Trophoblast cell (in vitro differentiated cells and primary cell): ENCODE measurements around the gene NPHS1.

Experiments
- DNase-seq, 2 donors: peaks; one replicate each; pipeline ENCODE4 v3.0.0-alpha.2; 2016
- H2AFZ ChIP-seq: 2 replicates; pipeline ENCODE4 v1.6.1; 2013; ENCODE audit warnings: low read length, moderate library complexity, mild to moderate bottlenecking; ENCODE audit not compliant: insufficient read depth, poor library complexity
- H2AK5ac ChIP-seq: 2 replicates; pipeline ENCODE4 v1.6.1; 2013; ENCODE audit warnings: mild to moderate bottlenecking, low read length
- H2BK120ac ChIP-seq: 2 replicates; pipeline ENCODE4 v1.6.1; 2013; ENCODE audit warnings: low read length, mild to moderate bottlenecking, moderate library complexity; ENCODE audit not compliant: insufficient read depth, poor library complexity
- H2BK12ac ChIP-seq: 2 replicates; pipeline ENCODE4 v1.6.1; 2013; ENCODE audit warnings: mild to moderate bottlenecking, low read length, moderate library complexity
- H2BK5ac ChIP-seq: 2 replicates; pipeline ENCODE4 v1.6.1; 2013; ENCODE audit warnings: low read length, low read depth, moderate library complexity, mild to moderate bottlenecking; ENCODE audit not compliant: poor library complexity
- H3K14ac ChIP-seq: 2 replicates; pipeline ENCODE4 v1.6.1; 2013; ENCODE audit warnings: mild to moderate bottlenecking, low read length
- H3K18ac ChIP-seq: 2 replicates; pipeline ENCODE4 v1.6.1; 2013; ENCODE audit warnings: mild to moderate bottlenecking, low read length
- H3K23ac ChIP-seq: 2 replicates; pipeline ENCODE4 v1.6.1; 2013; ENCODE audit warnings: low read length
- H3K27ac ChIP-seq: 2 replicates; pipeline ENCODE4 v1.5.1; 2013; ENCODE audit warnings: low read depth, mild to moderate bottlenecking, inconsistent platforms, low read length, moderate library complexity
- H3K27me3 ChIP-seq: 2 replicates; pipeline ENCODE4 v1.6.1; 2013; ENCODE audit warnings: inconsistent platforms, mild to moderate bottlenecking, low read length, moderate library complexity; ENCODE audit not compliant: insufficient read depth
- H3K36me3 ChIP-seq, 2 experiments: 1 replicate in 1 of 2; 2 replicates in 1 of 2; pipeline ENCODE4 v1.6.1; 2013; ENCODE audit warnings: low read length in 2 of 2, mild to moderate bottlenecking in 2 of 2, moderate library complexity in 1 of 2; ENCODE audit not compliant: insufficient read depth in 2 of 2, control insufficient read depth in 1 of 2
- H3K4ac ChIP-seq: 2 replicates; pipeline ENCODE4 v1.6.1; 2013; ENCODE audit warnings: low read depth, mild to moderate bottlenecking, low read length, moderate library complexity
- H3K4me1 ChIP-seq, 2 experiments: 1 replicate in 1 of 2; 2 replicates in 1 of 2; pipeline ENCODE4 v1.6.1; 2013; ENCODE audit warnings: low read length in 2 of 2, mild to moderate bottlenecking in 2 of 2, moderate library complexity in 1 of 2; ENCODE audit not compliant: insufficient read depth in 2 of 2, control insufficient read depth in 1 of 2
- H3K4me2 ChIP-seq: 2 replicates; pipeline ENCODE4 v1.6.1; 2013; ENCODE audit warnings: inconsistent platforms, mild to moderate bottlenecking, low read length, moderate library complexity
- H3K4me3 ChIP-seq: 2 replicates; pipeline ENCODE4 v1.5.1; 2013; ENCODE audit warnings: mild to moderate bottlenecking, low read depth, low read length, inconsistent platforms
- H3K79me1 ChIP-seq: one replicate; pipeline ENCODE4 v1.6.1; 2013; ENCODE audit warnings: low read length
- H3K79me2 ChIP-seq: 2 replicates; pipeline ENCODE4 v1.6.1; 2013; ENCODE audit warnings: low read length, mild to moderate bottlenecking; ENCODE audit not compliant: control insufficient read depth, insufficient read depth, poor library complexity
- H3K9ac ChIP-seq: 2 replicates; pipeline ENCODE4 v1.6.1; 2013; ENCODE audit warnings: mild to moderate bottlenecking, low read length
- H3K9me3 ChIP-seq: 2 replicates; pipeline ENCODE4 v1.6.1; 2013; ENCODE audit warnings: low read depth, mild to moderate bottlenecking, control low read depth, inconsistent platforms, low read length; ENCODE audit not compliant: insufficient read depth
- H4K12ac ChIP-seq: 2 replicates; pipeline ENCODE4 v1.6.1; 2013; ENCODE audit warnings: low read depth, mild to moderate bottlenecking, low read length, moderate library complexity
- H4K8ac ChIP-seq: 2 replicates; pipeline ENCODE4 v1.6.1; 2013; ENCODE audit warnings: low read depth, mild to moderate bottlenecking, low read length, moderate library complexity
- H4K91ac ChIP-seq: one replicate; pipeline ENCODE4 v1.6.1; 2013; ENCODE audit warnings: low read depth, mild to moderate bottlenecking, low read length, moderate library complexity
- WGBS: extraction: QIAGEN DNeasy Blood & Tissue Kit; methylation state at CpG from one replicate; pipeline ENCODE4 v1.1.7; 2013; ENCODE audit warnings: missing lambda C conversion rate; ENCODE audit not compliant: insufficient read length, insufficient coverage; ENCODE audit errors: extremely low coverage; 5-methylcytosine and 5-hydroxymethylcytosine counted together

NPHS1 gene

DNA sequence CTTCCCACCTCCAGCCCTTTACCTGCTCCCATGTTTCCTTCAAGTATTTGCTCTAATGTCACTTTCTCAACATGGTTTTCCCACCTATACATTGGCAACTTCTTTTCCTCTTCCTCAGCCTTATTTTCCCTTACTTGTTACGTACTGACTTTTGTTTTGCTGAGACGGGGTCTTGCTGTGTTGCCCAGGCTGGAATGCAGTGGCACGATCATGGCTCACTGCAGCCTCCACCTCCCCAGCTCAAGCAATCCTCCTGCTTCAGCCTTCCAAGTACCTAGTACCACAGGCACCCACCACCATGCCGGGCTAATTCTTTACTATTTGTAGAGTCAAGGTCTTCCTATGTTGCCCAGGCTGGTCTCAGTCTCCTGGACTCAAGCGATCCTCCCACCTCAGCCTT is 44.7 kb downstream of the NPHS1 start:
- no peaks in the 10 kb centered on the region for H3K27me3 ChIP-seq
- no peak overlapping the region for H3K23ac ChIP-seq
- H3K79me1 ChIP-seq: no peaks in the 10 kb centered on the region
- no peak overlapping the region for H4K12ac ChIP-seq
- no peak overlapping the region for H3K4ac ChIP-seq
- no peak overlapping the region for H2BK12ac ChIP-seq
- no peak overlapping the region for H2BK5ac ChIP-seq
- no peak overlapping the region for H3K4me2 ChIP-seq
- H3K27ac ChIP-seq: no peak overlapping the region
- no peaks in the 10 kb centered on the region for H3K36me3 ChIP-seq
- H3K14ac ChIP-seq: no peak overlapping the region
- H3K4me3 ChIP-seq: no peak overlapping the region
- no peak overlapping the region for H3K18ac ChIP-seq
- H3K79me2 ChIP-seq: no peaks in the 10 kb centered on the region
- no peak overlapping the region for H2AK5ac ChIP-seq
- H4K8ac ChIP-seq: no peak overlapping the region
- H3K9ac ChIP-seq: no peak overlapping the region
- no peak for DNase-seq
- H2AFZ ChIP-seq: no peak overlapping the region
- no peaks in the 10 kb centered on the region for H3K4me1 ChIP-seq
- no peak overlapping the region for H2BK120ac ChIP-seq
- H4K91ac ChIP-seq: no peak overlapping the region
- WGBS: no CpG with 5 or more reads among the region's 5 CpGs
- H3K9me3 ChIP-seq: peaks cover 3% of the 10 kb centered on the region

- Histone ChIP-seq H3K27ac (no peak overlapping the region), H3K79me1 (no peaks in the 10 kb centered on the region), H3K18ac (no peak overlapping the region), H3K23ac (no peak overlapping the region), H3K14ac (no peak overlapping the region), H2BK5ac (no peak overlapping the region), H3K4ac (no peak overlapping the region), H2AK5ac (no peak overlapping the region), H3K4me1 (no peaks in the 10 kb centered on the region), H3K36me3 (no peaks in the 10 kb centered on the region), H3K9me3 (peaks cover 4% of the 10 kb centered on the region), H4K91ac (no peak overlapping the region), H3K9ac (no peak overlapping the region), H3K27me3 (no peaks in the 10 kb centered on the region), H2BK120ac (no peak overlapping the region), H3K4me3 (no peak overlapping the region), H3K79me2 (no peaks in the 10 kb centered on the region), H4K8ac (no peak overlapping the region), H3K4me2 (no peak overlapping the region), H2BK12ac (no peak overlapping the region), H4K12ac (no peak overlapping the region), H2AFZ (no peak overlapping the region)
- WGBS: no CpG with 5 or more reads among the region's 18 CpGs
- no peak for DNase-seq
Measured at GRCh38 chr19:35806597-35806996, 45.7 kb downstream of the NPHS1 start.

DNA sequence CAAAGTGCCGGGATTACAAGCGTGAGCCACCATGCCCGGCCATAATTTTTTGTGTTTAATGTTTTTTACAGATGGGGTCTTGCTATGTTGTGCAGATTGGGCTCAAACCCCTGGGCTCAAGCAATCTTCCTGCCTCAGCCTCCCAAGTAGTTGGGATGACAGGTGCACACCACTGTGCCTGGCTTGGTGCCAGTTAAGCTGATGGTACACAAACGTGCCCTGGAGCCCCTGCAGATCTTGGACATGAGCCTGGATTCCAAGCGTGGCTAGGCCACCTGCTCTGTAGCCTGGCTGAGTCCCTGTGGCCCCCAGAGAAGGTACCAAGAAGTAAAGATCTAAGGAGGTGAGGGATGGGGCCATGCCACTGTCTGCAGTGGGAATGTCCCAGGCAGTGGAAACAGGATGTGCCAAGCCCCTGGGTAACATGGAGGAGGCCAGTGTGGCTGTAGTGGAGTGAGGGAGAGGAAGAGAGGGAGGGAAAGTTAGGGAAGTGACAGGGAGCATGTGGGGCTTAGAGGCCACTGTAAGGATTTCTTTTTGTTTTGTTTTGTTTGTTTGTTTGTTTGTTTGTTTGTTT is 46.7 kb downstream of the NPHS1 start:
- no peak overlapping the region for H3K14ac ChIP-seq
- no peak for DNase-seq
- no peak overlapping the region for H4K91ac ChIP-seq
- H3K4ac ChIP-seq: no peak overlapping the region
- no peak overlapping the region for H3K4me3 ChIP-seq
- no peak overlapping the region for H2BK120ac ChIP-seq
- no peak overlapping the region for H4K12ac ChIP-seq
- H2AK5ac ChIP-seq: no peak overlapping the region
- H2BK5ac ChIP-seq: no peak overlapping the region
- no peak overlapping the region for H3K27ac ChIP-seq
- no peaks in the 10 kb centered on the region for H3K79me1 ChIP-seq
- no peak overlapping the region for H3K18ac ChIP-seq
- H3K9ac ChIP-seq: no peak overlapping the region
- H3K23ac ChIP-seq: no peak overlapping the region
- H3K4me2 ChIP-seq: no peak overlapping the region
- H3K36me3 ChIP-seq: no peaks in the 10 kb centered on the region
- no peak overlapping the region for H2AFZ ChIP-seq
- no peaks in the 10 kb centered on the region for H3K79me2 ChIP-seq
- no peak overlapping the region for H4K8ac ChIP-seq
- H2BK12ac ChIP-seq: no peak overlapping the region
- peaks cover 4% of the 10 kb centered on the region for H3K9me3 ChIP-seq
- WGBS: no CpG with 5 or more reads among the region's 5 CpGs
- H3K27me3 ChIP-seq: no peaks in the 10 kb centered on the region
- no peaks in the 10 kb centered on the region for H3K4me1 ChIP-seq

DNA sequence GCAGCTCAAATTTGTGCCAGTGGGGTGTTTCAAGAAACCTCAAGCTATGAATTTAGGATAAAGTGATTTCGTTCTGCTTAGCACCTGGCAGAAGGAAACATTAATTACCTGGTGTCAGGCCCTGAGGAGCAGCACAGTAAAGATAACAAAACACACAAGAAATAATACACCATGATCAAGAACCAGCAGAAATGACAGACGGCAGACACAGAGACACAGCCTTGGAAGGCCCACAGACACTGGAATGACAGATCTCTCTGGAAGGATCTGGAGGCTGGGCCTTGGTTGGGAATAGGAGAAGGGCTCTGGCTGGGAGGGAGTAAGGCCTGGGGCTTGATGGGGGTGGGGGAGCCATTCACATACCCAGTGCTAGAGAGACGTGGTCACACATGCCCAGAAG is 50.5 kb downstream of the NPHS1 start:
- no peak overlapping the region for H2AFZ ChIP-seq
- H3K9me3 ChIP-seq: peaks cover 4% of the 10 kb centered on the region
- no peak overlapping the region for H4K12ac ChIP-seq
- H3K4me1 ChIP-seq: peaks cover 0 to 3% of the 10 kb centered on the region in 2 experiments
- no peak overlapping the region for H3K18ac ChIP-seq
- H4K8ac ChIP-seq: no peak overlapping the region
- H3K36me3 ChIP-seq: no peaks in the 10 kb centered on the region
- no peak overlapping the region for H3K23ac ChIP-seq
- H2BK12ac ChIP-seq: no peak overlapping the region
- no peak overlapping the region for H3K27ac ChIP-seq
- no CpG with 5 or more reads among the region's 3 CpGs for WGBS
- H3K79me2 ChIP-seq: no peaks in the 10 kb centered on the region
- no peak overlapping the region for H4K91ac ChIP-seq
- H2AK5ac ChIP-seq: no peak overlapping the region
- no peak overlapping the region for H2BK120ac ChIP-seq
- no peak overlapping the region for H2BK5ac ChIP-seq
- H3K4ac ChIP-seq: no peak overlapping the region
- no peak overlapping the region for H3K14ac ChIP-seq
- DNase-seq: no peak
- H3K9ac ChIP-seq: no peak overlapping the region
- no peak overlapping the region for H3K4me3 ChIP-seq
- H3K4me2 ChIP-seq: no peak overlapping the region
- H3K79me1 ChIP-seq: no peaks in the 10 kb centered on the region
- peaks cover 6% of the 10 kb centered on the region for H3K27me3 ChIP-seq
